IPS-18a (cell line): Measurements from ENCODE around the gene CTRB1.

ENCODE experiments used
- H3K27ac ChIP-seq: one replicate; pipeline ENCODE4 v1.5.1; 2013; ENCODE audit warnings: low read length
- H3K27me3 ChIP-seq: one replicate; pipeline ENCODE4 v1.6.1; 2013; ENCODE audit warnings: mild to moderate bottlenecking, low read length; ENCODE audit not compliant: control insufficient read depth, insufficient read depth
- H3K36me3 ChIP-seq: one replicate; pipeline ENCODE4 v1.6.1; 2013; ENCODE audit warnings: low read depth, low read length; ENCODE audit not compliant: control insufficient read depth
- H3K4me1 ChIP-seq: one replicate; pipeline ENCODE4 v1.6.1; 2013; ENCODE audit warnings: low read depth, low read length; ENCODE audit not compliant: control insufficient read depth
- H3K4me3 ChIP-seq: one replicate; pipeline ENCODE4 v1.5.1; 2013; ENCODE audit warnings: low read length
- H3K9ac ChIP-seq: one replicate; pipeline ENCODE4 v1.6.1; 2013; ENCODE audit warnings: mild to moderate bottlenecking, low read length, moderate library complexity
- H3K9me3 ChIP-seq: one replicate; pipeline ENCODE4 v1.6.1; 2013; ENCODE audit warnings: low read depth, low read length; ENCODE audit not compliant: control insufficient read depth

The CTRB1 gene

DNA sequence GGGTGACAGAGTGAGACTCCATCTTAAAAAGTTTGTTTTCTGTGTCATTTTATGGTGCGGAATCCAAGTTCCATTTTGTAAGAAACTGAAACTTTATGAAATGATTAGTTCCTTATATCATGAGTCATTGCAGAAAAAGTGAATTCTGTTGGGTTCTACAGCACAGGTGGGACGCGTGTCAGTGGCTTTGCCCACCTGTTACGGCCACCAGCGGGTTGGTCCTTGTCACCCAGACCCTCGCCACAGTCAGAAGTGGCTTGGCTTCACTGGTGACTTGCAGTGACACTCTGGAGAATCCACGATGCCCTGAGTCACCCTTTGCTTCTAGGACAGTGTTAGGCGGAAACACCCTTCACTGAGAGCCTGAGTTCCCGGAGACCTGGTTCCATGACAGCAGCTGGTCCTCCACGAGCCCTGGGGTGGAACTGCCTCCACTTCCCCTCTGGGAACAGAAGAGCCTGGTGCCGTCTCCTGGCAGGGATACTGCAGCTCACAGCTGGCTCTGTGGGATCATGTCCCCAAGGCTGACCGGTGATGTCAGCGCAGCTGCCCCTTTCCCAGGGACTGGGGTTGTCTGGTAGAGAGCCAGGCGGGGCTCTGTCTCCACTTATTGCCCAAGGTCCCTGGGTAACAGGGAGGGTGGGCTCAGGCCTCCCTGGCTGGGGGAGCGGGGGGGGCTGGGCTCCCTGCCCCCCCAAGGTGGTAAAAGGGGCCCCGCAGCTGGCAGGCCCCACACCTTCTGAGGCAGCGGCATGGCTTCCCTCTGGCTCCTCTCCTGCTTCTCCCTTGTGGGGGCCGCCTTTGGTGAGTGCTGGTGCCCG lies at the start of gene CTRB1:
CTRB1 (plus strand) TSS at position 733 of the 821 bp plus-strand sequence; CDS start at position 753, 20 bp downstream.
- no peak within 1 kb of the TSS for H3K4me3 ChIP-seq
- H3K27me3 ChIP-seq: no peaks in the 10 kb centered on the region
- H3K9me3 ChIP-seq: no peaks in the 10 kb centered on the region
- H3K36me3 ChIP-seq: no peaks in the 10 kb centered on the region
- no peaks in the 10 kb centered on the region for H3K4me1 ChIP-seq
- no peak within 1 kb of the TSS for H3K9ac ChIP-seq
- no peak within 1 kb of the TSS for H3K27ac ChIP-seq

DNA sequence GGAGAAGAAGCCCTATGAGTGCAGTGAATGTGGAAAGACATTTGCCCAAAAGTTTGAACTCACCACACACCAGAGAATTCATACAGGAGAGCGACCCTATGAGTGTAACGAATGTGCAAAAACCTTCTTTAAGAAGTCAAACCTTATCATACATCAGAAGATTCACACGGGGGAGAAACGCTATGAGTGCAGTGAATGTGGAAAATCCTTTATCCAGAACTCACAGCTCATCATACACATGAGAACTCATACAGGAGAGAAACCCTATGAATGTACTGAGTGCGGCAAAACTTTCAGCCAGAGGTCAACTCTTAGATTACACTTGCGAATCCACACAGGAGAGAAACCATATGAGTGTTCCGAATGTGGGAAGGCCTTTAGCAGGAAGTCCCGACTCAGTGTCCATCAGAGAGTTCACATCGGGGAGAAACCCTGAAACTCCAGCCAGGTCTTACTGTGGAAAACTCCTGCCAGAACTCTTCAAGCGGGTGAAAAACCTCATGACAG lies 48.8 kb upstream of the CTRB1 start:
- Histone ChIP-seq H3K4me3 (no peak overlapping the region), H3K36me3 (peaks cover 40% of the 10 kb centered on the region)

DNA sequence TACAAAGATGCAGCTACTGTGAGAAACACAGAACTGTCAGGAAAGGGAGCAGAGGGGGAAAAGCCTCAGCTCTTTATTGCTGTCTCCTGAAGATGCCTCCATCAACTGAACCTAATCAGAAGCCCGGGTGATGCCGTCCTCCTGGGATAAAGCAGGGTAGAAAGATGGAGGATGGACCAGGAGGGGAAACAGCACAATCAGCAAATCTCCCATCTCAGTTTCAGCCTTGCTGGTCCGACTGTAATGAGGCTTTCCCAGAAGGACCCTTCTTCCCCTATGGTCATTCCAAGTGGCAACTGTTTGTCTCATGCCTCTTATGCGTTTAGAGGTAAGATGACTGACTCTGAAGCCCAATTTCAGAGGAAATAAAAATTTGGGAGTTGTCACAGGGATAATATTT lies 46.2 kb upstream of the CTRB1 start:
- peaks cover 56% of the 10 kb centered on the region for H3K9me3 ChIP-seq

More for the DNA sequence above, 48.8 kb upstream of the CTRB1 start:
- H3K9me3 ChIP-seq: peaks cover 56% of the 10 kb centered on the region
- no peaks in the 10 kb centered on the region for H3K27me3 ChIP-seq
- H3K9ac ChIP-seq: no peak overlapping the region
- H3K27ac ChIP-seq: no peak overlapping the region
- H3K4me1 ChIP-seq: no peaks in the 10 kb centered on the region

DNA sequence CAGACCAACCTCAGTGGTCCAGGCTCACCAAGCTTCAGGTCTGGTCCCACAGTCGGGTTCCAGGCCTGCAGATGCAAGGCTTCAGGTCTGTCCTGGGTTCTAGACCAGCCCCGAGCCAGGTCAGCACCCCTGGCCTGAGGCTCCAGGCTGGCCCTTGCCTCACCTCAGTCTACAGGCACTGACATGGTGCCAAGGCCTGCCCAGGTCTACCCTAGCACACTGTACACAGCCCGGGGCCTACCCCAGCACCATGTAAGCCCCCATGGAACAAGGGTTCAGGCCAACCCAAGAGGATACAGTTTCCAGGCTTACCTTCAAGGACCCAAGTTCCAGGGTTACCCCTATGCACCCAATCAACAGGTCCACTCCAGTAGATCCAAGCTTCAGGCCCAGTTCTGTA lies 43.7 kb upstream of the CTRB1 start:
- H3K9me3 ChIP-seq: peaks cover 32% of the 10 kb centered on the region
- H3K27me3 ChIP-seq: no peaks in the 10 kb centered on the region
- no peak overlapping the region for H3K9ac ChIP-seq
- peaks cover 10% of the 10 kb centered on the region for H3K36me3 ChIP-seq
- no peaks in the 10 kb centered on the region for H3K4me1 ChIP-seq
- no peak overlapping the region for H3K4me3 ChIP-seq
- no peak overlapping the region for H3K27ac ChIP-seq

More for the DNA sequence above, 46.2 kb upstream of the CTRB1 start:
- Histone ChIP-seq H3K4me1 (no peaks in the 10 kb centered on the region), H3K9ac (no peak overlapping the region), H3K4me3 (no peak overlapping the region), H3K36me3 (peaks cover 28% of the 10 kb centered on the region), H3K27ac (no peak overlapping the region), H3K27me3 (no peaks in the 10 kb centered on the region)

DNA sequence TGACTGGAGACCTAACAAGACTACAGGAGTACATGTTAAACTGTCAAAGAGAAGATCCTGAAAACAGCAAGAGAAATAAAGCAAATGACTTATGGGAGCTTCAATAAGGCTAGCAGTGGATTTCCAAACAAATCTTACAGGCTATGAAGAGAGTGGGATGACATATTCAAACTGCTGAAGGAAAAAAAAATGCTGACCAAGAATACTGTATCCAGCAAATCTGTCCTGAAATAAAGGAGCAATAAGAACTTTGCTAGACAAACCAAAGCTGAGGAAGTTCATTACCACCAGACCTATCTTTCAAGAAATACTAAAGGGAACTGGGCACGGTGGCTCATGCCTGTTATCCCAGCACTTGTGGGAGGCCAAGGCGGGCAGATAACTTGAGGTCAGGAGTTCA lies 41.9 kb upstream of the CTRB1 start:
- Histone ChIP-seq H3K4me1 (no peaks in the 10 kb centered on the region), H3K9me3 (peaks cover 17% of the 10 kb centered on the region), H3K9ac (no peak overlapping the region), H3K4me3 (no peak overlapping the region), H3K27ac (no peak overlapping the region), H3K36me3 (no peaks in the 10 kb centered on the region), H3K27me3 (no peaks in the 10 kb centered on the region)

DNA sequence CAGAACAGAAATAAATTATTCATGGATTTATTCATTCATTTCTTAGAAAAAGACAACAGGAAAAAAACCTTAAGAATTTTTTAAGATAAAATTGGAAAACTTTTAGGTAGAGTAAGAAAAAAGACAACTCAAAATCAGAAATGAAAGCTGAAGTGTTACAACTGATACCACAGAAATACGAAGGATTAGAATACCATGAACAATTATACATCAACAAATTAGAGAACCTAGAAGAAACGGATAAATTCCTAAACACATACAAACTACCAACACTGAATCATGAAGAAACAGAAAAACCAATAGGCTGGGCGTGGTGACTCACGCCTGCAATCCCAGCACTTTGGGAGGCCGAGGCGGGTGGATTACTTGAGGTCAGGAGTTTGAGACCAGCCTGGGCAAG lies 39.6 kb upstream of the CTRB1 start:
- no peaks in the 10 kb centered on the region for H3K27me3 ChIP-seq
- H3K4me1 ChIP-seq: no peaks in the 10 kb centered on the region
- H3K9ac ChIP-seq: no peak overlapping the region

DNA sequence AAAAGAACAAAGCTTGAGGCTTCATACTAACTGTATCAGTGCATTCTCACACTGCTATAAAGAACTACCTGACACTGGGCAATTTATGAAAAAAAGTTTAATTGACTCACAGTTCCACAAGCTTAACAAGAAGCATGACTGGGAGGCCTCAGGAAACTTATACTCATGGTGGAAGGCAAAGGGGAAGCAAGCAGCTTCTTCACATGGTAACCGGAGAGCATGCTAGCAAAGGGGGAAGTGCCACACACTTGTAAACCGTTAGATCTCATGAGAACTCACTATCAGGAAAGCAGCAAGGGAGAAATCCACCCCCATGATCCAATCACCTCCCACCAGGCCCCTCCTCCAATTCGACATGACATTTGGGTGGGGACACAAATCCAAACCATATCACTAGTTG lies 37.2 kb upstream of the CTRB1 start:
- H3K27me3 ChIP-seq: no peaks in the 10 kb centered on the region
- H3K9ac ChIP-seq: no peak overlapping the region
- H3K36me3 ChIP-seq: no peaks in the 10 kb centered on the region
- no peak overlapping the region for H3K4me3 ChIP-seq
- H3K27ac ChIP-seq: no peak overlapping the region
- H3K9me3 ChIP-seq: no peaks in the 10 kb centered on the region
- H3K4me1 ChIP-seq: no peaks in the 10 kb centered on the region

More for the DNA sequence above, 39.6 kb upstream of the CTRB1 start:
- Histone ChIP-seq H3K36me3 (no peaks in the 10 kb centered on the region), H3K4me3 (no peak overlapping the region), H3K27ac (no peak overlapping the region), H3K9me3 (peaks cover 8% of the 10 kb centered on the region)

DNA sequence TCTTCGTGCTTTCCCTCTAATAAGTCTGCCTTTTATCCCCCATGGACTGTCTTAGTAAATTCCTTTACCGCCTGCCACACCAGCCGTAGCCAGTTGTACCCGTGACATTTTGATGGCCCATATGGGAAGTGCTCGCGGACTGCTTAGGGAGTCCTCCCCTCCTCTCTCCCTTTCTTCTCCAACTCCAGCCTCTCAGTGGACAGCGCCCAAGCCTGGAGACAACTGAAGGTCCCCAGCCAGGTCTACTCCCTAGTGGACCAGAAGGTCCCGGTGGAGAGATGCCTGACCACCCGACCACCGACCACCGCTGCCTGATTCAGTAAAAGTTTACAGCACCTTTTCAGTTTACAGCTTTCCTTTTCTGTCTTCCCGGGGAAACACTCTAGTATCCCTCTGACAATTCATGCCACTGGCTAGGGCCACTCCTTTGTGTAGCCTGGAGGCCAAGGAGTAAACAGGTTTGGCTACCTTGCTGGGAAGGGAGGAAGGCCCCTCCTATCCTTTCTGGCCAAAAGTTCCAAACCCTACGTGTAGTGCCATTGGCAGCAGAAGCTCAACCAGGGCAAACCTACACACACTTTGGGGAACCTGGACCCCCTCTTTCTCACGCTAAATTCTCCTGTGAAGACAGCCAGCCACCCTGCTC lies 29.8 kb upstream of the CTRB1 start:
- Histone ChIP-seq H3K4me1 (no peaks in the 10 kb centered on the region), H3K27me3 (no peaks in the 10 kb centered on the region), H3K4me3 (no peak overlapping the region), H3K36me3 (no peaks in the 10 kb centered on the region), H3K27ac (no peak overlapping the region), H3K9ac (no peak overlapping the region), H3K9me3 (no peaks in the 10 kb centered on the region)

DNA sequence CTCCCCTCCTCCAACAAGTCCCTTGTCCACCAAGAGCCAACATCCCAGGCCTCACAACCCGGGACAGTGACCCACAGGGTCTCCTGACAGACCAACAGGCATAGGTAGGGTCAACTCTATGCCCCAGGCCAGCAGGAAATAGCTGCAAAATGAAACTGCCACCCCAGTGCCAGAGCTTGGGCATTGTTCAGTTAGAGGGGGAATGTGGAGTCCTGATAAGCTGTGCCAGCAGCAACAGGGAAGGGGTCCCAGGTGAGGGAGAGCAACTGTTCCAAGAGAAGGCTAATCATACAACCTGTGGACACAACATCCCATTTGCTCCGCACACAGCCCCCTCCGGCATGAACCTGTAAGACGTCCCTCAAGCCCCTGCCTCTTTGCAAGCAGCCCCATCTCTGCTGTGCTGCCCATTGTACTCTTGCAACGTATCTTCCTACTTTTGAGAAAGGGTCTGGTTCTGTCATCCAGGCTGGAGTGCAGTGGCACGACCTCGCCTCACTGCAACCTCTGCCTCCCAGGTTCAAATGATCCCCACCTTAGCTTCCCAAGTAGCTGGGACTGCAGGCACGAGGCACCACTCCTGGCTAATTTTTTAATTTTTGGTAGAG lies 29.0 kb upstream of the CTRB1 start:
- no peaks in the 10 kb centered on the region for H3K4me1 ChIP-seq
- no peak overlapping the region for H3K9ac ChIP-seq
- H3K4me3 ChIP-seq: no peak overlapping the region
- no peak overlapping the region for H3K27ac ChIP-seq
- H3K9me3 ChIP-seq: no peaks in the 10 kb centered on the region
- no peaks in the 10 kb centered on the region for H3K27me3 ChIP-seq
- H3K36me3 ChIP-seq: no peaks in the 10 kb centered on the region

DNA sequence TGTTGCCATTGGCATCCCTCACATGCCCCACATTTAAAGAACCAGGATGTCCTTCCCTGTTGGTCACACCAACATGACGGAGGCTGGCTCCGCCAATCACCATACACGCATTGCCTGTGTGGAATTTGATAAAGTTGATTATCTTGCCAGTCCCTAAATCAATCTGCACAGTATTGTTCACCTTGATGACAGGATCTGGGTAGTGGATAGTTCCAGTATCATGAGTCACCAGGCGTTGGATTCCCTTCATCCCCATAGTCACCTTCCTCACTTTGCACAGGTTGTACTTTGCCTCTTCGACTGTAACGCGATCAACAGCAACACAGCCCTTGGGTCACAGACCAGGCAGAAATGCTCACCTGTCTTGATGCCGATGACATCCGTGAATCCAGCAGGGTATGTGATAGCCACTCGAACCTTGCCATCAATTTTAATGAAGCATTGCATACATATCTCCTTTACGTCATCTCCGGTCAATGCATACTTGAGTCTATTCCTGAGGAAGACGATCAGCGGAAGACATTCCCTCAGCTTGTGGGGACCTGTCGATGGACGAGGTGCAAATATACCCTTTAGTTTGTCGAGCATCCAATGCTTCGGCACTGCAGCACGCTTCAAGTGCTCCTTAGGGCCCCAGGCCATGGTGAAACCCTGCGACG lies 26.1 kb upstream of the CTRB1 start:
- Histone ChIP-seq H3K36me3 (no peaks in the 10 kb centered on the region), H3K27me3 (no peaks in the 10 kb centered on the region), H3K27ac (no peak overlapping the region), H3K4me1 (no peaks in the 10 kb centered on the region), H3K9me3 (no peaks in the 10 kb centered on the region), H3K9ac (no peak overlapping the region), H3K4me3 (no peak overlapping the region)

DNA sequence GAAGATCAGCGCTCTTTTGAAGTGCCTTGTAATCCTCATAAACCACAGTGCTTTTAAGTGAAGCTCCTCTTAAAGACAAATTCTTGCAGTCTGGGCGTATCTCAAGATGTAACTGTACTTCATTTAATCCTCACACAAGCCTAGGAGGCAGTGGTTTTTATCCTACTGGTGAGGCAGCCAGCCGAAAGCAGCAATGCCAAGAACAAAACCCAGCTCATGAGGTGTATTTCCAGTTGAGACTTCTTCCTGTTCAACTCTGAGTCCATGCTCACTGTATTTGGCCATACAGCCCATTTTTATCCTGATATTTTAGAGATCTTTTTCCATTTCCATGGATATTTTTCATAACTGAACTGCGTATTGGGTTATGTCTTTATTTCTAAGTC lies 25.5 kb upstream of the CTRB1 start:
- Histone ChIP-seq H3K27ac (no peak overlapping the region), H3K4me3 (no peak overlapping the region), H3K9ac (no peak overlapping the region), H3K27me3 (no peaks in the 10 kb centered on the region), H3K36me3 (no peaks in the 10 kb centered on the region), H3K4me1 (no peaks in the 10 kb centered on the region), H3K9me3 (no peaks in the 10 kb centered on the region)
